Measurements from ENCODE around the gene TTYH3.

TTYH3 gene

DNA sequence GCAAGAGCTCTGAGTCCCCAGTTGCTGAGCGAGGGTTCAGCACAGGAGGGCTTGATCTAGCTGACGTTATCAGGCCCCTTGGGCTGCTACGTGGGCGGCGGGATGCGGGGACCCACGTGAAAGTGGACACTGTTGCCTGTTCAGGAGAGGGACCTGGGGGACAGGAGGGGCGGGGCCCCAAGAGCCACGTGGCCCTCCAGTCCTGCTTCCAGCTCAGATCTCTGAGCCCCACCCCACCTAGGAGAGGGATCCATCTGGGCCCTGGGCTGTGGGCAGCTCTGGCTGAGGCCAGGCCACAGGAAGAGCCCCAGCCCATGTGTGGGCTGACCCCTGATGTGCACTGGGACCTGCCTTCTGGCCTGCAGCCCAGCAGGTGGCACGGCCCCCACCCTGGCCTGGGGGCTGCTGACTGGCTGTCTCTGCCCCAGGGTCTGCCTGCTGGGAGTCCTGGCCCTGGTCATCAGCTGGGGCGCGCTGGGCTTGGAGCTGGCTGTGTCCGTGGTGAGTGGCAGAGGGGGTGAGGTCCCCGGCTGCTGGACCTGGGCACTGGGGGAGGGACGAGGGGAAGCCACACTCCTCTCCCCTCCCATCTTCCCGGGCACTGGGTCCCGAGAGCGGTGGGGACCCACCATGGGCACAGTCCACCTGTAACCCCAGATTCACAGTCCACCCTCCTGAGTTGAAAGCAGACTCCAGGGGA is 17.5 kb downstream of the TTYH3 start:
- no peak for DNase-seq (ENCODE audit: low spot score)

DNA sequence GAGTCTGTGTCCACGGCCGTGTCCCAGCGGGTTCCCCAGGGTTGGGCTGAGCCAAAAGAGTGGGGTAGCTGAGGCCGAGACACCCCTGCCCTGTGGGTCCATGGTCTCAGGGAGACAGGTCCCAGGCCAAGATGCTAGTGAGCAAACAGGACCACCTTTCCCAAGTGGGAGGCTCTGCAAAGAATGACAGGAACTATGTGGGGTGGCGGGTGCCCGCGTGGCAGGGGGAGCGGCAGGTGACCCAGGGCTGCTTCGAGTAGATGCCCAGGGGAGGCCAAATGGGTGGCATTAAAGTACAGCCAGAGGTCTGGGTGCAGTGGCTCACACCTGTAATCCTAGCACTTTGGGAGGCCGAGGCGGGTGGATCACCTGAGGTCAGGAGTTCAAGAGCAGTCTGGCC is 18.2 kb downstream of the TTYH3 start:
- no peak for DNase-seq (ENCODE audit: low spot score)

DNA sequence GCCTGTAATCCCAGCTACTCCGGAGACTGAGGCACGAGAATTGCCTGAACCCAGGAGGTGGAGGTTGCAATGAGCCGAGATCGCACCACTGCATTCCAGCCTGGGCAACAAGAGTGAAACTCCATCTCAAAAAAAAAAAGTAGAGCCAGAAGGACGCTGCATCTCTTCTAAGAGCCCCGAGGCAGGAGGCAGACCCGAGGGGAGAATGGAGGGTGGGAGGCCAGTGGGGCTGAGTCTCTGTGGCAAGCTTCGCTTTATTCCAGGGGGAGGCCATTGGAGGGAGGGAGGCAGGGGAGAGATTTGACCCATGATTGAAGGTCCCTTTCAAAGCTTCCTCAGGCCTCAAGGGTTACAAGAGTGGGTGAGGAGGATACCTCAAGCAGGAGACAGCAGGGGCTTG is 18.7 kb downstream of the TTYH3 start:
- DNase-seq (ENCODE audit: low spot score) = no peak

- no peak for DNase-seq (ENCODE audit: low spot score)
Measured at GRCh38 chr7:2651336-2651735, 19.6 kb downstream of the TTYH3 start.

GRCh38 chr7:2651847-2652735 is 20.3 kb downstream of the TTYH3 start:
- DNase-seq (ENCODE audit: low spot score) = no peak

- no peak for DNase-seq (ENCODE audit: low spot score)
Measured at GRCh38 chr7:2652736-2653060, 20.9 kb downstream of the TTYH3 start.

GRCh38 chr7:2654059-2654458 is 22.3 kb downstream of the TTYH3 start:
- DNase-seq (ENCODE audit: low spot score) = no peak

GRCh38 chr7:2655870-2656614 is 24.3 kb downstream of the TTYH3 start:
- no peak for DNase-seq (ENCODE audit: low spot score)

DNA sequence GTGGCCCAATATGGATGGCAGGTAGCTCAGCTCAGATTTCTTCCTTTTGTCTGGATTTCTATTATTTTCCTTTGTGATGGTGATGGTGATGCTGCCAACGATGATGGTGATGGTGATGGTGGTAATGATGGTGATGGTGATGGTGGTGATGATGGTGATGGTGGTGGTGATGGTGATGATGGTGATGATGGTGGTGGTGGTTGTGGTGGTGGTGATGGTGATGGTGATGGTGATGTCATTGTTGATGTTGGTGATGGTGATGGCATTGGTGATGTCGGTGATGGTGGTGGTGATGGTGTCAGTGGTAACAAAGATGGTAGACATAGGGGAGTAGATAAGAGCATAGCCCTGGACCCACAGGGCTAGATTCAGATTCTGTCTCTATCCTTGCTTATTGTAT is 25.4 kb downstream of the TTYH3 start:
- no peak for DNase-seq (ENCODE audit: low spot score)

DNA sequence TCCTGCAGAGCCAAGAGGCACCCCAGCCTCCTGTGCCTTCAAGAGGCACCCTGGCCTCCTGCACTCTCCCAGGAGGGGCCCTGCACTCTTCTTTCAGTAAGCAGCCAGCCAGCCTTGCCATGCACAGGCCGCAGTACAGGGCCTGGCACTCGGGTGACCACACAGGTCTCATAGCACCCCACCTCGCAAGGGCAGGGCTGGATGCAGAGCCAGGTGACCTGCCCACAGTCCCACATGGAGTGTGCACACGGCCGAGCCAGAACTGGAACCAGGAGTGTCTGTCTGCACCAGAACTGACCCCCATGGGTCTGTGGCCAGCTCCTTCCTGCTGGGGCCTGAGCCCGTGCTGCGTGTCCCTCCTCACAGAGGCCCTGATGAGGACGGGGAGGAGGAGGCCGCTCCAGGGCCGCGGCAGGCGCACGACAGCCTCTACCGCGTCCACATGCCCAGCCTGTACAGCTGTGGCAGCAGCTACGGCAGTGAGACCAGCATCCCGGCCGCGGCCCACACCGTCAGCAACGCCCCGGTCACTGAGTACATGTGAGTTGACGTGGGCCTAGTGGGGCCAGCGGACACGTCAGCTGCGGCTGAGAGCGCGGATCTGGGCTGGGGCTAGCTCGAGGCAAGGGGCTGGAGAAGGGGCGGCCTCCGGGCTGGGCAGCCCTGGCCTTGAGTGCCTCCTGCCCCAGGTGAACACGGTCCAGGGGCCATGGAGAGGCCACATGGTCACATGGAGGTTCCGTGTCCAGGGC is 26.3 kb downstream of the TTYH3 start:
- no peak for DNase-seq (ENCODE audit: low spot score)

- DNase-seq (ENCODE audit: low spot score) = no peak
Measured at GRCh38 chr7:2658941-2659340, 27.2 kb downstream of the TTYH3 start.

GRCh38 chr7:2659556-2660358 is 28.0 kb downstream of the TTYH3 start:
- DNase-seq (ENCODE audit: low spot score) = no peak

DNA sequence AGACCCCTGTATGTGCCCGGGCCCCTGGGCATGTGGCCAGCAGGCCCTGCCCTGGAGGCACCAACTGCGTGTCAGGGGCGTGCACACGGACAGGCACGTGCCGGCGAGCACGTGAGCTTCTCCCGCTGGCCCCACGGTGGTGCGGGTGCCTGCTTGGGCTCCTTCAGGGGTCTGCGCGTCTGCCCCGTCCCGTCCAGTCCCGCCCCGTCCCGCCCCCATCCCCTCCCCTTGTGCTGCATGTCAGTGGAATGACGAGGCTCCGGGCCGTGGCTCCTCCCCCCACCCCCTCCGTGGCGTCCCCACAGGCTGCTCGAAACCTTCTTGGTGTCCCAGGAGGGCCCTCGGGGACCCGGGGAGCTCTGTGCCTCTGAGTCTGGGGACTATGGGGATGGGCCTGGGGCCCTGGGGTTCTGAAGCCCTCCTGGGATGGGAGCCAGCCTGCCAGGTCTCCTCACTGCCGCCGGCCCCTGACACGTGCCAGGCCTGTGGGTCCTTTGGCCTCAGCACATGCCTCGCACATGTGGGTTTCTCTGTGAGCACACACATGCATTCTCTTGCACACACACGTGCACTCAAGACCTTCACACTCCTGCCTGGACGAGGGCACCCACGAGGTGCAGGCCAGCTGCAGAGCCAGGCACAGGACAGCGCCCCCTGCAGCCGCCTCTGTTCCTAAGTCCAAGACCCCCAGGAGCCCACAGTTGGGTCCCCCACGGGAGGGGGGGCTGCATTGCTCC is 28.7 kb downstream of the TTYH3 start:
- DNase-seq (ENCODE audit: low spot score) = no peak

- DNase-seq (ENCODE audit: low spot score) = no peak
Measured at GRCh38 chr7:2661096-2661449, 29.3 kb downstream of the TTYH3 start.

DNA sequence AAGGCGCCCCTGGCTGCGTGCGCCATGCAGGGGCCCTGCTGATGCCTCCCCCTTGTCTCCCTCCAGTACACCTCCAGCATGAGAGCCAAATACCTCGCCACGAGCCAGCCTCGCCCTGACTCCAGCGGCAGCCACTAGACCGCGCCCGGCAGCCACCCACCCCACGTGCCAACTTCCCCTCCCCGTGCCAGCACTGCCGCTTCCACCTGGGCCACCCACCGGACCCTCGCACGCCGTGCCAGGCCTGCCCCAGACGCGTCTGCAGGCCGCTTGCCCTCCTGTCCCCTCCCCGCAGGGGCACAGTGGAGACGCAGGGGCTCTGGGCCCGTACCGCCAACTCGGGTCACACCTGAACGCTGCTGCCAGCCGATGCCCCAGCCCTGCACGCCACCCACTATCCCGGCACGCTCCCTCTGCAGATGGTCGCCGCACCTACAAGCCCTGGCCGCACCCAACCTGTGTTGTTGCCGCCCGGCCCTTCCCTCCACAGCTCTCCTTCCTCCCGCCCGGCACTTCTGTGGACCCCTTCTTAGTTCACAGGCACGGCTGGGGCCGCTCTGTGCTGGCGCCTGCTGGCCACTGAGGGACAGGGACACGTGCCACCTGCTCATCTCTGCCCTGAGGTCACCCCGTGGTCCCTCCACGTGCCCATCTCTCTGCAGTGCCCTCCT is 30.0 kb downstream of the TTYH3 start:
- no peak for DNase-seq (ENCODE audit: low spot score)

DNA sequence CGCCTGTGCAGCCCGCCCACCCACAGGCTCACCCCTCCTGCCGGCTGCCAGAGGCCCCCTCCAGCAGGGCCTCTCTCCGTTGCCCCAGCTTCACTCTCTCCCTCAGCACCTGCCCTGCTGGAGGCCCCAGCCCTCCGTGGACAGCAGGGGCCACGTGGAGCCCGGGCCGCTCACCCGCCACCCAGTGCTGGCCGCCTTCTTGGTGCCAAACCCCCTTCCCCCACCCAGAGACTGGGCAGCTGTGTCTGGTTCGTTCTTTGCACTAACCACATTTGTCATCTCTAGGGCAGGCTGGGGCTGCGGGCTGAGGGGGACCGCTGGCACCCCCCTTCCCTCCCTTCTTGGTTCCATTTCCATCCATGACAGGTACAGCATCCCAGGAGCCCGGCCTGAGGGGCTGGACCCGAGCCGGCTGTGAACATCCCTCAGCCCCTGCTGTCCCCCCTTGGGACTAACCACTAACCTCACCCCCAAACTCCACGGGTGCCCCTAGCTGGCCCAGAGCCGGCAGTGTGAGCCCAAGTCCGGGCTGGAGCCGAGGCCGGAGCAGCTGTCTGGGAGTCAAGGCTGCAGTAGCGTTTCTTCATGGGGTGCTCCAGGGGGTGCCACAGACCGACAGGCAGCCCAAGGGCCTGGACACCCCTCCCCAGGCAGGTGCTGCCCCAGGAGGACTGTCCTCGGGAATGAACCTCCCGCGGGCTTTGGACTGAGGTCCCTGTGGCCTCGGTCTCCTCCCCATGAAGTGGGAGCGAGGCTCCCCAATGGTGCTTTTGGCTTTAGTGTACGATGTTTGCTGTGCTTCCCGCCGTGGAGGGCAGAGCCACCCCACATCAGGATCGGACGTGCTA is 30.7 kb downstream of the TTYH3 start:
- DNase-seq (ENCODE audit: low spot score) = no peak

DNA sequence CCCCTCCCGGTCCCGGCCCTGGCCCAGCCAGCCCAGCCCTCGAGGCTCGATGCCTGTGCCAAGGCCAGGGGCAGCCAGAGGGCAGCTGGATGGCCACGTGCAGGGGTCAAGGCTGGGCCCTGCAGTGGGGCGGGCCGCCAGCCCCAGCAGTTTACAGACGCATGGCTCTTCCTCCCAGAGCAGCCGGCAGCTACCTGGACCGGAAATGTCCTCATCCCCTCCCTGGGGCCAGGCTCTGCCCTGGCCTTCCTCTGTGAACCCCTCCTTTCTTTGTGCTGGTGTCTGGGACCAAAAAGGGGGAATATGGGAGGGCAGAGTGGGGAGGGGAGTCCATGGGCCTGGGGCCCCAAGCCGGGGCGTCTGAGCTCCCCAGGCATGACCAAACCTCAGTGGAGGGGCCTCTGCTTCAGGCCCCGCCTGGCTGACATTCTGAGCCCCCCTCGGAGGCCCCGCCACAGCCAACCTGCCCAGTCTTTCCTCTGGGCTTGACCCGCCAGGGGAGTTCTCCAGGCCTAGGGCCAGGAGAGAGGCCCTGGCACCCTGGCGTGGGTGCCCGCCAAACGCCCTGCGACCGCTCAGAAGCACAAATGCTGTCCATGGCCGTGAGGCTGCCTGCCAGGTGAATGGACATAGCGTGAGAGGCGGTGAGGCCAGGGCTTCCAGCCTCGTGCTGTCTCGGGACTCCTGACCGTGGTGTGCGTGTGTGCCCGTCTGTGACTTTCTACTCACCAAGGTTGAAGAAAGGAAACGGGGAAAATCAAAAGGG is 31.5 kb downstream of the TTYH3 start:
- no peak for DNase-seq (ENCODE audit: low spot score)

- DNase-seq (ENCODE audit: low spot score) = no peak
Measured at GRCh38 chr7:2663960-2664359, 32.2 kb downstream of the TTYH3 start.
